ENCODE results near the gene KRTAP5-10. TPM values are rescaled to one million over a fixed set of nuclear protein-coding genes. Genes with fewer than 3 reads are reported as not detected.

Gene KRTAP5-10
- total and polyA plus RNA-seq, 4 donors = 0.06 to 0.20 TPM; not detected in 2

DNA sequence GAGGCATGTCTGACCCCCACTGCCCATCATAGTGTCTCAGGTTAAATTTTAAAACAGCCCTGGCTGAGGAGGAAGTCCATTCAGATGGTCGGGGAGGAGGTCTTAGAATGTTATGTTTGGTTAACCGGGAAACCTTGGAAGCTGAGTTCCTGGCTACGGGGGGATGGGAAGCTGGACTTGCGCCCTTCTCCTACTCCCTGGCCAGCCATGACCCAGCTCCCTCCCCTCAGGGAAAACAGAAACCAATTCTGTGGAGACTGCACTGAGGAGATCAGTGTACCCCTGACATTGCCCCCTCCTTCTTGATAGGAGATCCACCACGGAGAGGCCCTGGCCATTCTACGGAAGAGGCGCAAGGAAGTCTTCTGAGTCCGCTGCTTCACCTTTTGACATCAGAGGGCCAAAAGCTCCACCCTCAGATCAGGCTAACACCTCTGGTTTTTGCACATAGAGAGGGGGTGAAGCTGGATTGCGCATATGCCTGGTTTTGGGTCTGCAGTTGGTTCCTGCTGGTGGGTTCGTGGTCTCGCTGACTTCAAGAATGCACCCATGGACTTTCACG is 19.9 kb upstream of the KRTAP5-10 start:
- ATAC-seq (ENCODE audit: insufficient read depth, low FRiP score) (no peak), DNase-seq (no peak)
- Histone ChIP-seq H3K4me3 (no peak overlapping the region), H3K9me3 (ENCODE audit: control insufficient read depth in 4 of 4, insufficient read depth in 3 of 4, low read length in 3 of 4) (no peaks in the 10 kb centered on the region), H3K4me1 (ENCODE audit: control insufficient read depth in 5 of 5, insufficient read depth in 5 of 5, low read length in 5 of 5) (no peaks in the 10 kb centered on the region), H3K36me3 (ENCODE audit: control insufficient read depth in 4 of 4, insufficient read depth in 4 of 4, low read length in 4 of 4) (no peaks in the 10 kb centered on the region), H3K27ac (ENCODE audit: low read depth in 1 of 2, low read length in 1 of 2) (no peak overlapping the region), H3K9ac (ENCODE audit: insufficient read depth in 1 of 2, low read length in 2 of 2) (no peak overlapping the region), H3K27me3 (ENCODE audit: control insufficient read depth in 3 of 3, insufficient read depth in 3 of 3, low read length in 2 of 3) (no peaks in the 10 kb centered on the region)
- TF ChIP-seq, protein P1, sequence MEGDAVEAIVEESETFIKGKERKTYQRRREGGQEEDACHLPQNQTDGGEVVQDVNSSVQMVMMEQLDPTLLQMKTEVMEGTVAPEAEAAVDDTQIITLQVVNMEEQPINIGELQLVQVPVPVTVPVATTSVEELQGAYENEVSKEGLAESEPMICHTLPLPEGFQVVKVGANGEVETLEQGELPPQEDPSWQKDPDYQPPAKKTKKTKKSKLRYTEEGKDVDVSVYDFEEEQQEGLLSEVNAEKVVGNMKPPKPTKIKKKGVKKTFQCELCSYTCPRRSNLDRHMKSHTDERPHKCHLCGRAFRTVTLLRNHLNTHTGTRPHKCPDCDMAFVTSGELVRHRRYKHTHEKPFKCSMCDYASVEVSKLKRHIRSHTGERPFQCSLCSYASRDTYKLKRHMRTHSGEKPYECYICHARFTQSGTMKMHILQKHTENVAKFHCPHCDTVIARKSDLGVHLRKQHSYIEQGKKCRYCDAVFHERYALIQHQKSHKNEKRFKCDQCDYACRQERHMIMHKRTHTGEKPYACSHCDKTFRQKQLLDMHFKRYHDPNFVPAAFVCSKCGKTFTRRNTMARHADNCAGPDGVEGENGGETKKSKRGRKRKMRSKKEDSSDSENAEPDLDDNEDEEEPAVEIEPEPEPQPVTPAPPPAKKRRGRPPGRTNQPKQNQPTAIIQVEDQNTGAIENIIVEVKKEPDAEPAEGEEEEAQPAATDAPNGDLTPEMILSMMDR (IDR thresholded peaks at IDR 0.05; ENCODE audit: control extremely low read depth, extremely low read depth) = no peak
- 83% methylated on average over 12 of the region's 12 CpGs for WGBS, 2 donors

DNA sequence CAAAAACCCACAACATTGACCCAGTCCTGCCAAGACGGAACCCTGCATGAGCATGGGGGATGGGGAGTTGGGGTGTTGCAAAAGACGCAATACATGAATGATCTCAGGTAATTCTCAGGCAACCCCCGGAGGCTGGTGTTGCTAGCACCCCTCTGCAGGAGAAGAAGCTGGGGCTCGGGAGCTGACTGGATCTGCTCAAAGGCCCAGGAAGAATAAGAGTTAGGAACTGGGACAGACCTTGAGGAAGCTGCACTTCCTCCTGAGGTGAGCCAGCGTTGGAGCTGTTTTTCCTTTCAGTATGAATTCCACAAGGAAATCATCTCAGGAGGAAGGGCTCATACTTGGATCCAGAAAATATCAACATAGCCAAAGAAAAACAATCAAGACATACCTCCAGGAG is 17.2 kb upstream of the KRTAP5-10 start, which contains the start of gene KRTAP5-9:
Gene KRTAP5-9, plus strand, starts transcription at position 301 of the 400 bp plus-strand sequence. CDS start 238 bp downstream, outside the sequence.
- no peaks in the 10 kb centered on the region for H3K36me3 ChIP-seq (ENCODE audit: control insufficient read depth in 4 of 4, insufficient read depth in 4 of 4, low read length in 4 of 4)
- no peaks in the 10 kb centered on the region for H3K27me3 ChIP-seq (ENCODE audit: control insufficient read depth in 3 of 3, insufficient read depth in 3 of 3, low read length in 2 of 3)
- H3K9ac ChIP-seq (ENCODE audit: insufficient read depth in 1 of 2, low read length in 2 of 2) = no peak within 1 kb of the TSS
- ATAC-seq (ENCODE audit: insufficient read depth, low FRiP score) = no peak
- no peak within 1 kb of the TSS for H3K4me3 ChIP-seq
- H3K9me3 ChIP-seq (ENCODE audit: control insufficient read depth in 4 of 4, insufficient read depth in 3 of 4, low read length in 3 of 4) = no peaks in the 10 kb centered on the region
- 64% methylated on average over 5 of the region's 5 CpGs for WGBS, 2 donors
- no peak within 1 kb of the TSS for H3K27ac ChIP-seq (ENCODE audit: low read depth in 1 of 2, low read length in 1 of 2)
- DNase-seq = no peak
- TF ChIP-seq, protein P1 (IDR thresholded peaks at IDR 0.05; ENCODE audit: control extremely low read depth, extremely low read depth) = no peak
- no peaks in the 10 kb centered on the region for H3K4me1 ChIP-seq (ENCODE audit: control insufficient read depth in 5 of 5, insufficient read depth in 5 of 5, low read length in 5 of 5)

GRCh38 chr11:71548716-71549151 is 16.6 kb upstream of the KRTAP5-10 start:
- H3K27ac ChIP-seq (ENCODE audit: low read depth in 1 of 2, low read length in 1 of 2) = no peak overlapping the region
- H3K4me1 ChIP-seq (ENCODE audit: control insufficient read depth in 5 of 5, insufficient read depth in 5 of 5, low read length in 5 of 5) = no peaks in the 10 kb centered on the region
- DNase-seq = no peak
- no peaks in the 10 kb centered on the region for H3K27me3 ChIP-seq (ENCODE audit: control insufficient read depth in 3 of 3, insufficient read depth in 3 of 3, low read length in 2 of 3)
- no peaks in the 10 kb centered on the region for H3K36me3 ChIP-seq (ENCODE audit: control insufficient read depth in 4 of 4, insufficient read depth in 4 of 4, low read length in 4 of 4)
- WGBS, 2 donors = 39 to 47% methylated on average over 5 of the region's 5 CpGs
- ATAC-seq (ENCODE audit: insufficient read depth, low FRiP score) = no peak
- no peaks in the 10 kb centered on the region for H3K9me3 ChIP-seq (ENCODE audit: control insufficient read depth in 4 of 4, insufficient read depth in 3 of 4, low read length in 3 of 4)
- TF ChIP-seq, protein P1 (IDR thresholded peaks at IDR 0.05; ENCODE audit: control extremely low read depth, extremely low read depth) = no peak
- H3K9ac ChIP-seq (ENCODE audit: insufficient read depth in 1 of 2, low read length in 2 of 2) = no peak overlapping the region
- H3K4me3 ChIP-seq = no peak overlapping the region

GRCh38 chr11:71551711-71552110 is 13.7 kb upstream of the KRTAP5-10 start:
- TF ChIP-seq, protein P1 (IDR thresholded peaks at IDR 0.05; ENCODE audit: control extremely low read depth, extremely low read depth) = no peak
- no peak overlapping the region for H3K4me3 ChIP-seq
- ATAC-seq (ENCODE audit: insufficient read depth, low FRiP score) (no peak), DNase-seq (no peak)
- no peaks in the 10 kb centered on the region for H3K27me3 ChIP-seq (ENCODE audit: control insufficient read depth in 3 of 3, insufficient read depth in 3 of 3, low read length in 2 of 3)
- H3K9ac ChIP-seq (ENCODE audit: insufficient read depth in 1 of 2, low read length in 2 of 2) = no peak overlapping the region
- no peaks in the 10 kb centered on the region for H3K9me3 ChIP-seq (ENCODE audit: control insufficient read depth in 4 of 4, insufficient read depth in 3 of 4, low read length in 3 of 4)
- H3K27ac ChIP-seq (ENCODE audit: low read depth in 1 of 2, low read length in 1 of 2) = no peak overlapping the region
- 91 to 97% methylated on average over 1 of the region's 1 CpG for WGBS, 2 donors
- H3K36me3 ChIP-seq (ENCODE audit: control insufficient read depth in 4 of 4, insufficient read depth in 4 of 4, low read length in 4 of 4) = no peaks in the 10 kb centered on the region
- no peaks in the 10 kb centered on the region for H3K4me1 ChIP-seq (ENCODE audit: control insufficient read depth in 5 of 5, insufficient read depth in 5 of 5, low read length in 5 of 5)
